Measurements from ENCODE around the gene MAD1L1.

Gene MAD1L1

GRCh38 chr7:1925349-1925748, 307.4 kb downstream of the MAD1L1 start:
- no peak for DNase-seq (ENCODE audit: low read depth)

- no peak for DNase-seq (ENCODE audit: low read depth)
Measured at GRCh38 chr7:1924258-1924817, 308.4 kb downstream of the MAD1L1 start.

GRCh38 chr7:1923409-1924257, 309.1 kb downstream of the MAD1L1 start:
- DNase-seq (ENCODE audit: low read depth): no peak

- no peak for DNase-seq (ENCODE audit: low read depth)
Measured at GRCh38 chr7:1922870-1923236, 309.9 kb downstream of the MAD1L1 start.

DNA sequence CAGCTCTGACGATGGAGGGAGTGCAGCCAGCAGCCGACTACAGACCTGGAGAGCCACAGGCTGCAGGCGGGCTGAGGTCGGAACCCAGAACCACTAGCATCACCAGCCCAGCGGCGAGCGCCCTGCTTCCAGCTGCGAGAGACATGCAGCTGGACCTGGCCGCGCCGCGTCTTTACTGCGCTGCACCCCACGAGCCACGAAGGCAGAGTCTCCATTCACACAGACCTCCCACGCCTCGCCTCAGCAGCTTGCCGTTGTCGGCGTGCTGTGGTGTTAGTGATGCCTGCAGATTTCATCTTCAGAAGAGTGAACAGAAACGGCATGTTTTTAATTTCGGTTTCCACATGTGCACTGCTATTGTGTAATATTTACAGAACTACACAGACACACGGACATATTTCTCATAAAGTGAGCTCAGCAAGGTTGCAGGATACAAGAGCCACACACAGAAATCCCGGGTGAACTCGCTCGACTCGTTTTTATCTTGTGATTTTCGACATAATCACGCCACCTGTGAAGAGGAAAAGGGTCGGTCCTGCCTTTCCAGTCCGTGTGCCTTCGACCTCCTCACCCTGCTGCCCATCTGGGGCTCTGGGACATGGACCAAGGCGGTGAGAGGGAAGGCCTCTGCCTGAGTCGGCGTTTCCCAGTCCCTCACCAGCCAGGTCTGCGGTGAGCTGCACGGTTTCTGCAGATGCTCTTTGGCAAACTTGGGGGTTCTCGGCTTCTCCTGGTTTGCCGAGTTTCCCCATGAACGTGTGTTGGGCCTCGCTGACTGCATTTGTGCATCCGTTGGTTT, 310.5 kb downstream of the MAD1L1 start:
- DNase-seq (ENCODE audit: low read depth): peak; percentile 34

DNA sequence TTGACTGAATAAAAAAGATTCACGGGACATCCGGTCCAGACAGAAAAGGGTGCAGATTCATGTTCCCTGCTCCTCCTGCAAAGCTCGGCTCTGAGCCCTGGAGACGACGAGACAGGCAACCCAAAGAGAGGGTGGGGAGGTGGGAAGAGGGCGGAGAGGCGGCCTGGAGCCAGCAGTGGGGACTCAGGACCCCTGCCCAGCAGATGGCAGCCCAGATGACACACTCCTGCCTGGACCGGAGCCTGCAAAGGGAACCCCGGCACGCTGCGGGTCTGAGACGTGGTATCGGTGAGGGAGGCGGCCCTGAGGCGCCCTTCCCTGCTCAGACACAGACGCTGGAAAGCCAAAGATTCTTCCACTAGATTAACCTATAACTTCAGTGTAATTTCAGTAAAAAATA, 311.9 kb downstream of the MAD1L1 start:
- DNase-seq (ENCODE audit: low read depth): no peak

DNA sequence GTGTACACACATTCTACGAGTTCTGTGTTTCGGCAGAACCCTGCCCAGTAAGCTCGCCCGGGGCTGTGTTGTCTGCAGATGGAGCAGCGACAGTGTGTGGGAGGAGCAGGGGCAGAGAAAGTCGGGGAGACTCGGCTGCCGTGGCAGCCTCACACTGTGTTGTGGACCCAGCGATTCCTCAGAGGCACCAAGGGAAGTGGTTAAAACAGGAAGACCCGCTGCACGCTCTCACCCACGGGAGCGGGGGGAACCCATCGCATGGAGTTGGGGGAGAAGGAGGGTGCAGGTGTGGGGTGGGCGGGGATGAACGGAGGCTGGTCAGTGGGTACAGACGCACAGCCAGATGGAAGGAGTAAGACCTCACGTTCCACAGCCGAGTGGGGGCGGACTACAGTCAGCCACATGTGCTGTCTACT, 312.5 kb downstream of the MAD1L1 start:
- DNase-seq (ENCODE audit: low read depth): peak; percentile 31

GRCh38 chr7:1919539-1920265, 313.0 kb downstream of the MAD1L1 start:
- DNase-seq (ENCODE audit: low read depth): no peak

GRCh38 chr7:1918881-1919525, 313.7 kb downstream of the MAD1L1 start:
- DNase-seq (ENCODE audit: low read depth): no peak

GRCh38 chr7:1918063-1918645, 314.6 kb downstream of the MAD1L1 start:
- no peak for DNase-seq (ENCODE audit: low read depth)

- no peak for DNase-seq (ENCODE audit: low read depth)
Measured at GRCh38 chr7:1917221-1918062, 315.3 kb downstream of the MAD1L1 start.

DNA sequence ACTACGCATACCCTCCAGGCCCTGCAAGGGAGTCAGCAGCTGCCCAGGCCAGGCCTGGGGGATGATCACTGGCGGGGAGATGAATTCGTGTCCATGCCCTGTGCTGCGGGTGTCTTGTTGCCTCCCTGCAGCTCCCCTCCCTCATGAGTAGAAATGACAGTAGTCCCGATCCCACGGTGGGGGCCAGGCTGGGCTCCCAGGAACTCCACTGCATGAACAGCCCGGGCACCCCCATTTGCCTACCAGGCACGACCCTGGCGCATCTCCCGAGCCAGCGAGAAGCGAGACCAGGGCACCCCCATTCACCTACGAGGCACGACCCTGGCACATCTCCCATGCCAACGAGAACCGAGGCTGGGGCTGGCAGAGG, 316.2 kb downstream of the MAD1L1 start:
- DNase-seq (ENCODE audit: low read depth): no peak

DNA sequence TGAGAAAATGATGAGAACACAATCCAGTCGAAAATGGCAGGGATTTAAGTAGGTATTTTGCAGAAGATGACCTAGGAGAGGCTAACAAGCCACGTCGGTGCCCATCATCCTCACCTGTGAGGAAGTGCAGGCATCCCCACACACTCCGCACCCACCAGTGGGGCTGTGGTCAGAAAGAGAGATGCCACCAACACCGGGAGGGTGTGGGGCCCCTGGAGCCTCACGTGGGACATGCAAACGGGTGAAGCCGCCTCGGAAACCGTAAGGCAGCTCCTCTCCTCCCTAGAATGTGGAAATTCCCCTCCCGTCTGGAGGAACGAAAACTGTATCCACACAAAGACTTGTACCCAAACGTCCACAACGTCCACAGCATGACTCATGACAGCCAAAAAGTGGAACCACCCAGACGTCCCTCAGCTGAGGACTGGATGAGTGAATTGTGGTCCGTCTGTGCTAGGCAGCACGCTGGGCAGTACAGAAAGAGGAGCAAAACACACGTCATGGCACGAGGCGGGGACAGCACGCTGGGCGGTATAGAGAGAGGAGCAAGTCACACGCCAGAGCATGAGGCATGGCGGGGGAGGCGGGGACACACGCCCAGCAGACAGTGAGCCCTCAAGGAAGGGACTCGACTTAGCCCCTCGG, 316.7 kb downstream of the MAD1L1 start:
- no peak for DNase-seq (ENCODE audit: low read depth)

- DNase-seq (ENCODE audit: low read depth): no peak
Measured at GRCh38 chr7:1915326-1915725, 317.4 kb downstream of the MAD1L1 start.

GRCh38 chr7:1914743-1915142, 318.0 kb downstream of the MAD1L1 start:
- DNase-seq (ENCODE audit: low read depth): no peak

DNA sequence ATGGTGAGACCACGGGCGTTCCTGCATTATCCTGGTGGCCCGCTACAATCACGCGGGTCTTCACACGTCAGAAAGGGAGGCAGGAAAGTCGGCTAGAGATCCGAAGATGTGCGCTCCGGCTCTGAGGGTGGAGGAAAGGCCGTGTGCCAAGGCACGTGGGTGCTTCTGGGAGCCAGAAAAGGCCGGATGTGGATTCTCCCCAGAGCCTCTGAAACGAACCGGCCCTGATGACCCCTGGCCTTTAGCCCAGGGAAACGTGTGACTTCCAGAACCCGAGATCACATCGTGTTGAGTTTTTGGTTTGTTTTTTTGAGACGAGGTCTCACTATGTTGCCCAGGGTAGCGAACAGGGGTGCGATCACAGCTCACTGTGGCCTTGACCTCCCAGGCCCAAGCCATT, 318.4 kb downstream of the MAD1L1 start:
- no peak for DNase-seq (ENCODE audit: low read depth)

DNA sequence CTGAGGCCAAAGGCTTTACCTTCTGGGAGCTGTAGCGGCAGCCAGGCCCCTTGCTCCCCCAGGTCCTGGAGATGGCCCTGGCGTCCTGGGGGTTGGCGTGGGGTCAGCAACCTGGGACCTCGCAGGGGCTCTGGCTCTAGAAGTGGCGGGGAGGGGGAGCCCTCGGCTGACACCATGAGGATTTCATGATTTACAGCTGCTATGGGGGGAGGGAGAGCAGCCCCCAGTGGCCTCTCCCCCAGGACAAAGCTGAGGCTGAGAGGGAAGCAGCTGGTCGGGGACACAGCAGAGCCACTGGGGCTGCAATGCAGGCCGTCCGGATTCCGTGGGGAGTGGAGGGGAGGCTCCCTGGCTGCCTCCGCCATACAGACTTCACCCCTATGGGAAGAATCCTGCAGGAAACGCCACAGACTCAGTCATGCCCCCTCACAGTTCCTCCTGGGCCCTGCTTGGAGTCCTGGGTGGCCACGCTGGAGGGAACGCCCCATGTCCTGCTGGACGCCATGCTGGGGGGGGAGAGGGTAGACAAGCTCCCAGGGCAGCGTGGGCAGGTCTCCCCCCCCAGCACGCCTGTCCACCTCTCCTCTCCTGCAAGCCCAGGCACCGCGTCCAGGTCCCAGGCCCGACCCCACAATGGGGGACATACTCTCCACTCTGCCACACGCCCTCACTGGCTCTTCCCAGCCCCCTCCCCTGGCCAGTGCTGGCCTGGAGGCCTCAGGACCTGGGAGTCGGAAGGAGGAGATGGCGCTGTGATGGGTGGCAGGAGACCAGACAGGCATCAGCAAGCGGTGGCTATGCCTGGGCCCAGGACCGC, 319.1 kb downstream of the MAD1L1 start:
- no peak for DNase-seq (ENCODE audit: low read depth)

GRCh38 chr7:1912593-1913465, 319.9 kb downstream of the MAD1L1 start:
- no peak for DNase-seq (ENCODE audit: low read depth)
